Right cardiac atrium (tissue), 5 donors: ENCODE measurements around the gene RETREG3. TPM values are rescaled to one million over a fixed set of nuclear protein-coding genes. Genes with fewer than 3 reads are reported as not detected.

ENCODE experiments used
- ATAC-seq, 2 donors: fragments of 200-7000 bp; cut with Tn5 transposase; one replicate each; pipeline versions ENCODE4 v1.8.0 to v1.9.1; 2020; ENCODE audit warnings: moderate library complexity in 2 of 2, mild to moderate bottlenecking in 1 of 2
- DNase-seq, 3 donors: peaks; one replicate each; pipeline ENCODE4 v3.0.0-alpha.2; 2020
- H3K27ac ChIP-seq: one replicate; pipeline ENCODE4 v1.5.1; 2013; ENCODE audit warnings: mild to moderate bottlenecking, low read length, control low read depth, moderate library complexity
- H3K27me3 ChIP-seq: one replicate; pipeline ENCODE4 v1.6.1; 2013; ENCODE audit not compliant: control insufficient read depth, insufficient read depth
- H3K4me1 ChIP-seq: one replicate; pipeline ENCODE4 v1.6.1; 2013; ENCODE audit warnings: low read length; ENCODE audit not compliant: control insufficient read depth, insufficient read depth
- H3K4me3 ChIP-seq: one replicate; pipeline ENCODE4 v1.5.1; 2013; ENCODE audit warnings: low read length, control low read depth
- H3K9me3 ChIP-seq: one replicate; pipeline ENCODE4 v1.6.1; 2013; ENCODE audit warnings: low read length; ENCODE audit not compliant: control insufficient read depth
- WGBS: extraction: QIAGEN DNeasy Blood & Tissue Kit; methylation state at CpG from one replicate; pipeline ENCODE4 v1.1.7; 2013; 5-methylcytosine and 5-hydroxymethylcytosine counted together
- intact Hi-C, 4 donors: fragments of 100-400 bp; cut with DNase I; formaldehyde crosslinking; loops; one replicate each; pipeline versions ENCODE4 v1.11.0 to v1.14.0; 2022 to 2023
- long read RNA-seq, 4 donors: library from polyadenylated mRNA; unstranded; transcript quantifications; one replicate each; pipeline ENCODE4 v2.0.0, GENCODE V29; 2020 to 2021
- polyA plus RNA-seq: library from polyadenylated mRNA; stranded (reverse); fragments of 200-250 nt; gene quantifications from one replicate; pipeline ENCODE4 v1.2.3, GENCODE V29; 2013
- total RNA-seq, 4 donors: library from RNA; stranded (reverse); fragmentation: NEBNext Ultra II Directional; extraction: Animal tissue kit (Norgen Biotek cat#: 25700); gene quantifications; one replicate each; pipeline ENCODE4 v1.2.1, GENCODE V29; 2021
- donor health status: healthy with polysubstance abuse.
- donor health status: DM: no; HTN: yes; CAD: no.
- donor health status: DM: no; HTN: no; CAD: no.
- donor health status: DM: no; HTN: yes; CAD: no; lungs with severe emphysema.
- donor health status: DM: yes; HTN: yes; CAD: no.

Gene RETREG3
- total RNA-seq = 10 to 100 TPM; 23.9 to 27.0 (median 25.5) TPM
- 13.0 TPM for polyA plus RNA-seq
- long read RNA-seq, donor 1, transcript RETREG3-201 (9 exons, 3,759 nt) = major isoform, 16 of 41 reads
- long read RNA-seq, donor 1, transcript RETREG3-205 (8 exons, 1,632 nt) = minor isoform, 5 of 41 reads
- long read RNA-seq, donor 1, partial matches to known transcripts = 18 of 41 reads
- long read RNA-seq, donor 1, other reads (novel, unspliced or antisense) = 2 of 41 reads
- long read RNA-seq, donor 2, transcript RETREG3-201 (9 exons, 3,759 nt) = major isoform, 8 of 20 reads
- long read RNA-seq, donor 2, partial matches to known transcripts = 5 of 20 reads
- long read RNA-seq, donor 2, other reads (novel, unspliced or antisense) = 5 of 20 reads
- long read RNA-seq, donor 3, transcript RETREG3-201 (9 exons, 3,759 nt) = major isoform, 48 of 94 reads
- long read RNA-seq, donor 3, transcript RETREG3-205 (8 exons, 1,632 nt) = minor isoform, 12 of 94 reads
- long read RNA-seq, donor 3, partial matches to known transcripts = 16 of 94 reads
- long read RNA-seq, donor 3, other reads (novel, unspliced or antisense) = 18 of 94 reads
- long read RNA-seq, donor 4, transcript RETREG3-201 (9 exons, 3,759 nt) = major isoform, 8 of 20 reads
- long read RNA-seq, donor 4, partial matches to known transcripts = 2 of 20 reads
- long read RNA-seq, donor 4, other reads (novel, unspliced or antisense) = 7 of 20 reads

- Histone ChIP-seq H3K4me3 (peak within 1 kb of the TSS; percentile 66), H3K27ac (peak within 1 kb of the TSS; percentile 74), H3K4me1 (peaks cover 5% of the 10 kb centered on the region), H3K9me3 (no peaks in the 10 kb centered on the region), H3K27me3 (no peaks in the 10 kb centered on the region)
- intact Hi-C loops = loop anchor here (5.0 to 10.0 kb wide), 5 partner anchors 37 to 76 kb away; partner anchors contain the start of genes CCR10 (in 2 of the 4), CNTNAP1 (in 2 of the 4) and PLEKHH3 (in 2 of the 4)
- WGBS = under 1% methylated on average over 66 of the region's 66 CpGs
- ATAC-seq (peak; percentile 97 to 98), DNase-seq (peak; percentile 99 to 100 (median 100))
Measured at GRCh38 chr17:42609182-42609813, at the start of gene RETREG3, which contains the start of gene TUBG1. Gene RETREG3, minus strand, starts transcription at chr17:42609374. Its CDS starts 50 bp downstream, at chr17:42609324. Gene TUBG1, plus strand, starts transcription at chr17:42609683. Its CDS starts 55 bp downstream, at chr17:42609738.

DNA sequence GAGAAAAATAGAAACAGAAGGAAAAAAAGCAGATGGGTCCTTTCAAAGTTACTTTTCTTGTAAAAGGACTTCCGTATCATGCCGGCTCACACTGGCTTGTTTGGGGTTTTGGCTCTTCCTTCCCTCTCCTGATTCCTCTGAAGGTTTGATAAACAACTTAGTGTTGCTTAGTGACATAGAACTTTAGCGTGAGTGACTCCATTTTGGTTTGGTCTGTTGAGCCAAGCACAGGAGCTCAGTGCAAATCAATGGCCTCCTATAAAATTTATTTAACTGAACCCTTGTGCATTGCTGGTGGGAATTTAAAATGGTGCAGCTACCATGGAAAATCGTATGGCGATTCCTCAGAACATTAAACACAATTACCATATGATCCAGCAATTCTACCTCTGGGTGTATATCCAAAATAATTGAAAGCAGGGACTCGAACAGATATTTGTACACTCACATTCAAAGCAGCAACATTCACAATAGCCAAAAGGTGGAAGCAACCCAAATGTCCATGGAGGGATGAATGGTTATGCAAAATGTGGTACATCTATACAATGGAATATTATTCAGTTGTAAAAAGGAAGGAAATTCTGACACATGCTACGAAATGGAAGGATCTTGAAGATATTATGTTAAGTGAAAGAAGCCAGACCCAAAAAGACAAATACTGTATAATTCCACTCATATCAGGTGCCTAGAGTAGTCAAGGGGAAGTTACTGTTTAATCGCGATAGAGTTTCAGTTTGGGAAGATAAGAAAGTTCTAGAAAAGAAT is 48.8 kb upstream of the RETREG3 start:
- Histone ChIP-seq H3K4me3 (no peak overlapping the region), H3K4me1 (peaks cover 4% of the 10 kb centered on the region), H3K9me3 (no peaks in the 10 kb centered on the region), H3K27me3 (no peaks in the 10 kb centered on the region), H3K27ac (no peak overlapping the region)
- ATAC-seq = no peak
- intact Hi-C loops = no loop called here
- 88% methylated on average over 9 of the region's 9 CpGs for WGBS
- DNase-seq = no peak

DNA sequence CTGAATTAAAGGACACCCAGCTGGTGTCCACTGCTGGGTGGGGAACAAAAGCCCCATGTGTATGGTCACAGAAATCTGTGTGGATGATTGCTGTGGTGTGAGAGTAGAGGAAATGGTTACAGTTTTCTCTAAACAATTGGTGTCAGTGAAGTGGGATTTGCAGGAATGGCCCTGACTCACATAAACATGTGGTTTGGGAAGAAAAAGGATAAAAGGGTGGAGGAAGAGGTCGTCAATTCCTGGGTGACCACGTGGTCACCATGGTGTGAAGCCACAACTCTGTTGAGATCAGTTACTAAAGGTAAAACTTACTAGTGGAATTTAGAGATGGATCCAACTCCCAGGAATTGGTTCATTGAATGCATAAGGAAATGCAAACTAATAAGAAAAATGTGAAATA is 46.4 kb upstream of the RETREG3 start:
- peaks cover under 1% of the 10 kb centered on the region for H3K4me1 ChIP-seq
- intact Hi-C loops = no loop called here
- no peaks in the 10 kb centered on the region for H3K9me3 ChIP-seq
- H3K27ac ChIP-seq = no peak overlapping the region
- DNase-seq (no peak), ATAC-seq (no peak)
- 69% methylated on average over 2 of the region's 2 CpGs for WGBS
- H3K4me3 ChIP-seq = no peak overlapping the region
- no peaks in the 10 kb centered on the region for H3K27me3 ChIP-seq

GRCh38 chr17:42653179-42654124 is 44.3 kb upstream of the RETREG3 start:
- Histone ChIP-seq H3K27ac (peak overlapping the region; percentile 61), H3K4me1 (no peaks in the 10 kb centered on the region), H3K9me3 (no peaks in the 10 kb centered on the region), H3K27me3 (no peaks in the 10 kb centered on the region), H3K4me3 (peak overlapping the region; percentile 54)
- ATAC-seq (peak; percentile 88), DNase-seq (peak; percentile 75 to 91 (median 91))
- intact Hi-C loops = loop anchor here in 1 of 4 donors (5.0 kb wide), 1 partner anchor 36 kb away; no protein-coding TSS in a partner anchor
- 24% methylated on average over 41 of the region's 42 CpGs for WGBS

DNA sequence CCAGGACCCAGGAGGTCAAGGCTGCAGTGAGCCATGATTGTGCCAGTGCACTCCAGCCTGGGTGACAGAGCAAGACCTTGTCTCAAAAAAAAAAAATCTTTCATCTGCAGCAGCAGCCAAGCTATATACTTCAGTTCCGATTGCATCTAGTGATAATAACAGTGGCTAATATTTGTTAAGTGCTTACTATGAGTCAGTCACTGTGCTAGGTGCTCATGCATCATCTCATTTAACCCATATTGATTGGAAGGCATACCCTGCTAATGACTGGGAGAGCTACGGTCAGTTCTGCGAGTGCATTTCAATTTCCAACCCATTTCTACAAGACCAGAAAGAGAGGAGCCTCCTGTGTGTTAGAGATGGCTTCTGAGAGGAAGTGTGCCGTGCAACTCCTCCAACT is 42.2 kb upstream of the RETREG3 start:
- 74% methylated on average over 4 of the region's 4 CpGs for WGBS
- intact Hi-C loops = loop anchor here in 1 of 4 donors (5.0 kb wide), 1 partner anchor 34 kb away; no protein-coding TSS in a partner anchor

GRCh38 chr17:42647778-42648177 is 38.6 kb upstream of the RETREG3 start:
- no peak for ATAC-seq
- Histone ChIP-seq H3K4me1 (no peaks in the 10 kb centered on the region), H3K4me3 (no peak overlapping the region), H3K27ac (no peak overlapping the region), H3K9me3 (no peaks in the 10 kb centered on the region), H3K27me3 (no peaks in the 10 kb centered on the region)
- intact Hi-C loops = no loop called here
- DNase-seq = no peak
- WGBS = 83% methylated on average over 5 of the region's 5 CpGs

More for the DNA sequence above, 42.2 kb upstream of the RETREG3 start:
- Histone ChIP-seq H3K27ac (no peak overlapping the region), H3K27me3 (no peaks in the 10 kb centered on the region), H3K4me3 (no peak overlapping the region), H3K9me3 (no peaks in the 10 kb centered on the region), H3K4me1 (no peaks in the 10 kb centered on the region)
- ATAC-seq = no peak
- no peak for DNase-seq

DNA sequence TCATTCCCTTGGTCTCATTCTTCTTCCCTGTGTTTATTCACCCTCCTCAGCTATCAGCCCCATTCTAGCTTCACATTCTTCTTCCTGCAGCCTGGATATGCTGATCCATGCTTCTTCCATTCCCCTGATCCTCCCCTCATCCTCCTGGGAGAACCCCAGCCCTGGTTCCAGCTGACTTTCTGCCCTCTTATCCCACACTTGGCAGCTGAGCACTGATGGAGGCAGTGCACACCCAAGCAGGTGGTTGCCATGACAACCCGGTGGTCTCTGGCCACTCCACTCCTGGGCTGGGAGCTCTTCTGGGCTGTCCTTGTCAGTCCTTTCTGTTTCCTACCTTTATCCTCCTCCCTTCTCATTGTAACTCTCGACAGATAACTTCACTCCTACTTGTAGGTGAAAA is 33.2 kb upstream of the RETREG3 start:
- Histone ChIP-seq H3K9me3 (no peaks in the 10 kb centered on the region), H3K4me1 (no peaks in the 10 kb centered on the region), H3K27me3 (no peaks in the 10 kb centered on the region), H3K4me3 (no peak overlapping the region), H3K27ac (no peak overlapping the region)
- DNase-seq (no peak), ATAC-seq (no peak)
- intact Hi-C loops = no loop called here
- WGBS = 33% methylated on average over 2 of the region's 2 CpGs

GRCh38 chr17:42640121-42640520 is 30.9 kb upstream of the RETREG3 start:
- intact Hi-C loops = no loop called here

GRCh38 chr17:42639525-42640113 is 30.4 kb upstream of the RETREG3 start:
- no peak for ATAC-seq
- WGBS = 78% methylated on average over 6 of the region's 7 CpGs
- intact Hi-C loops = no loop called here

More at GRCh38 chr17:42640121-42640520, 30.9 kb upstream of the RETREG3 start:
- H3K27ac ChIP-seq = no peak overlapping the region
- DNase-seq (no peak), ATAC-seq (no peak)
- H3K4me3 ChIP-seq = no peak overlapping the region
- no peaks in the 10 kb centered on the region for H3K4me1 ChIP-seq
- no peaks in the 10 kb centered on the region for H3K27me3 ChIP-seq
- no peaks in the 10 kb centered on the region for H3K9me3 ChIP-seq
- WGBS = 85% methylated on average over 4 of the region's 4 CpGs

More at GRCh38 chr17:42639525-42640113, 30.4 kb upstream of the RETREG3 start:
- no peak overlapping the region for H3K27ac ChIP-seq
- no peak for DNase-seq
- no peaks in the 10 kb centered on the region for H3K27me3 ChIP-seq
- no peaks in the 10 kb centered on the region for H3K9me3 ChIP-seq
- H3K4me1 ChIP-seq = no peaks in the 10 kb centered on the region
- H3K4me3 ChIP-seq = no peak overlapping the region
